HepG2 (cell line): ENCODE data around the gene XRCC3. TPM values are rescaled to one million over a fixed set of nuclear protein-coding genes. Genes with fewer than 3 reads are reported as not detected.

ENCODE experiments used
- ATAC-seq: fragments of 200-7000 bp; cut with Tn5 transposase; 3 replicates; pipeline ENCODE4 v1.9.1; 2020; ENCODE audit warnings: mild to moderate bottlenecking, moderate library complexity
- BruUV-seq: library from RNA; stranded (reverse); fragments of 400-500 nt; replicated peaks from 2 replicates; lab custom pipeline; 2021; lab: Mats Ljungman, UMichigan
- CTCF ChIA-PET: fragments of 300-600 bp; formaldehyde crosslinking; extraction: SDS; loops from one replicate; lab custom pipeline; 2021; ENCODE audit warnings: low total read pairs, inconsistent platforms, low intra/inter-chr PET ratio; lab: Yijun Ruan, JAX
- POLR2A ChIA-PET: fragments of 350-600 bp; sonication (Branson Sonifier 250); formaldehyde crosslinking; loops from one replicate; lab custom pipeline; 2020; ENCODE audit warnings: antibody characterized with exemption, inconsistent platforms; lab: Yijun Ruan, JAX
- DNase-seq: peaks from one replicate; pipeline ENCODE4 v3.0.0-alpha.2; 2015; ENCODE audit warnings: low spot score
- FAIRE-seq: peaks from 3 replicates; lab custom pipeline; 2011; peaks lifted over from hg19 to GRCh38; lab: Jason Lieb, UNC
- H2AFZ ChIP-seq: one replicate; pipeline ENCODE4 v1.6.1; 2011; ENCODE audit warnings: low read length, inconsistent platforms
- H3K27ac ChIP-seq: fragments of 300-600 bp; 3 replicates; pipeline ENCODE4 v1.8.0; 2011; ENCODE audit warnings: mixed run types, mild to moderate bottlenecking, mixed read lengths, low read length, inconsistent platforms; ENCODE audit not compliant: insufficient read depth; ENCODE audit errors: extremely low read length
- H3K27me3 ChIP-seq, 2 experiments: fragments of 200-600 bp in 1 of 2; 2 replicates in 1 of 2; 3 replicates in 1 of 2; pipeline versions ENCODE4 v1.6.0 to v1.8.0; 2011; ENCODE audit warnings: low read length in 2 of 2, mild to moderate bottlenecking in 2 of 2, moderate library complexity in 2 of 2, inconsistent platforms in 1 of 2; ENCODE audit not compliant: insufficient read depth in 2 of 2, control insufficient read depth in 1 of 2
- H3K36me3 ChIP-seq, 2 experiments: fragments of 200-600 bp in 1 of 2; replicated peaks in 1 of 2; 2 replicates in 1 of 2; 3 replicates in 1 of 2; pipeline versions ENCODE4 v1.5.1 to v1.8.0; 2011; ENCODE audit warnings: low read length in 2 of 2, inconsistent platforms in 1 of 2; ENCODE audit not compliant: insufficient read depth in 2 of 2, control insufficient read depth in 1 of 2
- H3K4me1 ChIP-seq: 2 replicates; pipeline ENCODE4 v1.5.1; 2012; ENCODE audit warnings: low read length, inconsistent platforms; ENCODE audit not compliant: insufficient read depth
- H3K4me2 ChIP-seq: 2 replicates; pipeline ENCODE4 v1.6.0; 2011; ENCODE audit warnings: low read depth, low read length, inconsistent platforms
- H3K4me3 ChIP-seq, 3 experiments: fragments of 200-600 bp in 1 of 3; sonication (generic), shearing (Covaris generic) in 1 of 3; replicated peaks in 1 of 3; 2 replicates each; pipeline ENCODE4 v1.5.1; 2011 to 2016; ENCODE audit warnings: low read length in 3 of 3, inconsistent platforms in 2 of 3, low read depth in 2 of 3, mild to moderate bottlenecking in 2 of 3, control low read depth in 1 of 3, mixed read lengths in 1 of 3; ENCODE audit not compliant: insufficient read depth in 1 of 3
- H3K79me2 ChIP-seq: one replicate; pipeline ENCODE4 v1.6.1; 2011; ENCODE audit warnings: low read length, inconsistent platforms; ENCODE audit not compliant: insufficient read depth
- H3K9ac ChIP-seq: 2 replicates; pipeline ENCODE4 v1.6.0; 2011; ENCODE audit warnings: mild to moderate bottlenecking, low read depth, low read length, inconsistent platforms; ENCODE audit not compliant: insufficient read depth
- H3K9me3 ChIP-seq: 2 replicates; pipeline ENCODE4 v1.5.1; 2012; ENCODE audit warnings: mild to moderate bottlenecking, low read length
- H4K20me1 ChIP-seq: 2 replicates; pipeline ENCODE4 v1.6.0; 2011; ENCODE audit warnings: inconsistent platforms, mild to moderate bottlenecking, low read length, moderate library complexity; ENCODE audit not compliant: insufficient read depth
- BATF2 ChIP-seq: sonication (generic); formaldehyde crosslinking; IDR thresholded peaks from 2 replicates; pipeline ENCODE4 v1.8.0; 2022; ENCODE audit warnings: mild to moderate bottlenecking, missing genetic modification reagents, moderate library complexity
- CCAR2 ChIP-seq: fragments of 200-400 bp; formaldehyde crosslinking; optimal IDR thresholded peaks from 2 replicates; pipeline ENCODE3; 2018; ENCODE audit warnings: low read depth, mild to moderate bottlenecking, low read length, moderate library complexity
- MED1 ChIP-seq: sonication (generic); formaldehyde crosslinking; IDR thresholded peaks from 2 replicates; pipeline ENCODE4 v1.4.0; 2020; ENCODE audit warnings: missing genetic modification reagents
- MIER2 ChIP-seq: IDR thresholded peaks from 2 replicates; pipeline ENCODE4 v1.6.1; 2016; ENCODE audit warnings: missing biosample characterization, missing genetic modification reagents
- NFYB ChIP-seq: sonication (generic); formaldehyde crosslinking; IDR thresholded peaks from 2 replicates; pipeline ENCODE4 v1.4.0; 2020; ENCODE audit warnings: missing genetic modification reagents
- RNF2 ChIP-seq: fragments of 450-650 bp; conservative IDR thresholded peaks from 2 replicates; pipeline ENCODE4 v1.6.1; 2016; ENCODE audit warnings: low read depth
- THRA ChIP-seq: sonication (generic); formaldehyde crosslinking; IDR thresholded peaks from 2 replicates; pipeline ENCODE4 v1.4.0; 2020; ENCODE audit warnings: missing genetic modification reagents, borderline replicate concordance
- WIZ ChIP-seq: sonication (generic); formaldehyde crosslinking; IDR thresholded peaks from 2 replicates; pipeline ENCODE4 v1.5.1; 2020; ENCODE audit warnings: mild to moderate bottlenecking, missing genetic modification reagents
- ZBTB34 ChIP-seq: sonication (generic); formaldehyde crosslinking; IDR thresholded peaks from 2 replicates; pipeline ENCODE4 v1.8.0; 2022; ENCODE audit warnings: mild to moderate bottlenecking, missing genetic modification reagents
- ZNF18 ChIP-seq: sonication (generic); formaldehyde crosslinking; IDR thresholded peaks from 2 replicates; pipeline ENCODE4 v1.8.0; 2022; ENCODE audit warnings: mild to moderate bottlenecking, missing genetic modification reagents; ENCODE audit not compliant: insufficient replicate concordance
- ZNF24 ChIP-seq: fragments of 450-650 bp; IDR thresholded peaks from 2 replicates; pipeline ENCODE4 v1.6.1; 2017; ENCODE audit warnings: antibody characterized with exemption, mild to moderate bottlenecking
- ZNF512B ChIP-seq: sonication (generic); formaldehyde crosslinking; IDR thresholded peaks from 2 replicates; pipeline ENCODE4 v1.5.1; 2020; ENCODE audit warnings: missing genetic modification reagents, mild to moderate bottlenecking, borderline replicate concordance
- ZNF878 ChIP-seq: sonication (generic); formaldehyde crosslinking; IDR thresholded peaks from 2 replicates; pipeline ENCODE4 v1.8.1; 2023; ENCODE audit warnings: mild to moderate bottlenecking, missing genetic modification reagents, moderate library complexity
- WGBS: methylation state at CpG from one replicate; pipeline ENCODE4 v1.1.6; 2017; ENCODE audit warnings: low lambda C conversion rate; 5-methylcytosine and 5-hydroxymethylcytosine counted together
- in situ Hi-C: cut with HindIII; loops from 2 replicates; pipeline ENCODE4 v1.10.0; 2017; ENCODE audit warnings: low pct_unique_long_range_greater_than_20kb; ENCODE audit not compliant: extremely low pct_ligation_motif_present
- intact Hi-C: fragments of 100-400 bp; cut with micrococcal nuclease; formaldehyde crosslinking; loops from one replicate; pipeline ENCODE4 v1.10.0; 2022; ENCODE audit not compliant: unreplicated experiment
- polyA plus RNA-seq, 8 experiments: library from polyadenylated mRNA; depleted of rRNA in 3 of 8; stranded (reverse) in 7 of 8; unstranded in 1 of 8; fragments of >200 nt; fragmentation: Illumina TruSeq in 4 of 8; extraction: Trizol in 4 of 8; gene quantifications; 2 replicates each; pipeline versions ENCODE4 v1.2.1 to v1.2.3, GENCODE V29; 2011 to 2016; ENCODE audit warnings: low read depth in 4 of 8, missing spikeins in 1 of 8, mixed read lengths in 1 of 8; ENCODE audit not compliant: insufficient read depth in 1 of 8
- total RNA-seq, 5 experiments: library from RNA; depleted of rRNA; stranded (reverse); fragments of >200 nt; fragmentation: Illumina TruSeq; extraction: Trizol; gene quantifications; 2 replicates each; pipeline ENCODE4 v1.2.3, GENCODE V29; 2016; ENCODE audit warnings: low read depth in 1 of 5

Gene XRCC3
- total and polyA plus RNA-seq, 2 of the 13 experiments (the other 11 are each of a cell fraction or from before 2014, with no cell fraction given): 5.4 to 25.8 TPM

- BruUV-seq: no TSS peak
- Histone ChIP-seq H3K9me3 (no peaks in the 10 kb centered on the region), H4K20me1 (peaks cover under 1% of the 10 kb centered on the region; the same call in 1 of the 2 replicates), H3K4me3 (no peak overlapping the region), H3K4me2 (no peak overlapping the region), H3K79me2 (peaks cover 5% of the 10 kb centered on the region), H3K27me3 (no peaks in the 10 kb centered on the region), H3K4me1 (no peaks in the 10 kb centered on the region), H2AFZ (no peak overlapping the region), H3K27ac (no peak overlapping the region), H3K9ac (no peak overlapping the region), H3K36me3 (peaks cover 33 to 55% of the 10 kb centered on the region in 2 experiments)
- WGBS: no CpG with 5 or more reads among the region's 1 CpG
- TF ChIP-seq NFYB (CRISPR knock-in tag): no peak
- no peak for TF ChIP-seq ZBTB34 (CRISPR knock-in tag)
- TF ChIP-seq ZNF18 (CRISPR knock-in tag): no peak
- TF ChIP-seq ZNF512B (CRISPR knock-in tag): no peak
- TF ChIP-seq MIER2 (CRISPR knock-in tag): no peak
- no peak for TF ChIP-seq MED1 (CRISPR knock-in tag)
- TF ChIP-seq ZNF24: no peak
- no peak for TF ChIP-seq RNF2
- TF ChIP-seq BATF2 (CRISPR knock-in tag): no peak
- TF ChIP-seq CCAR2: no peak
- no peak for TF ChIP-seq WIZ (CRISPR knock-in tag)
- no peak for TF ChIP-seq ZNF878 (CRISPR knock-in tag)
- TF ChIP-seq THRA (CRISPR knock-in tag): no peak
- in situ Hi-C loops: no loop called here
- ChIA-PET POLR2A (no interaction called here), CTCF (no interaction called here)
- ATAC-seq: no peak
- FAIRE-seq: no peak
- intact Hi-C loops: no loop called here
- DNase-seq: no peak
Measured at GRCh38 chr14:103656756-103657133, 58.5 kb downstream of the XRCC3 start.
